H1 (cell line): ENCODE data around the gene NEURL1. TPM values are rescaled to one million over a fixed set of nuclear protein-coding genes. Genes with fewer than 3 reads are reported as not detected.

Experiments
- CTCF ChIA-PET: fragments of 300-600 bp; sonication (Branson Sonifier 250); formaldehyde crosslinking; loops from one replicate; lab custom pipeline; 2021; ENCODE audit not compliant: partially characterized antibody; lab: Charles Lee
- POLR2A ChIA-PET: fragments of 300-600 bp; sonication (Branson Sonifier 250); formaldehyde crosslinking; loops from one replicate; lab custom pipeline; 2021; ENCODE audit warnings: inconsistent platforms; ENCODE audit not compliant: partially characterized antibody; lab: Charles Lee
- DNase-seq, 2 experiments: peaks; one replicate each; pipeline versions ENCODE4 v3.0.0 to v3.0.0-alpha.2; 2010 to 2022; ENCODE audit warnings: low spot score in 2 of 2, low read depth in 1 of 2, mixed read lengths in 1 of 2
- FAIRE-seq: peaks from 2 replicates; lab custom pipeline; 2011; peaks lifted over from hg19 to GRCh38; lab: Jason Lieb, UNC
- H2AFZ ChIP-seq: 2 replicates; pipeline ENCODE4 v1.8.1; 2012; ENCODE audit warnings: low read length, inconsistent platforms
- H2AK5ac ChIP-seq: 2 replicates; pipeline ENCODE4 v1.6.1; 2013; ENCODE audit warnings: low read depth, low read length
- H2BK120ac ChIP-seq: replicated peaks from 2 replicates; pipeline ENCODE3; 2013; ENCODE audit warnings: low read depth, low read length, inconsistent platforms
- H2BK12ac ChIP-seq: 2 replicates; pipeline ENCODE4 v1.6.1; 2013; ENCODE audit warnings: low read depth, low read length
- H2BK15ac ChIP-seq: 2 replicates; pipeline ENCODE4 v1.6.1; 2013; ENCODE audit warnings: low read length
- H2BK20ac ChIP-seq: 2 replicates; pipeline ENCODE4 v1.6.1; 2013; ENCODE audit warnings: low read length
- H2BK5ac ChIP-seq: 2 replicates; pipeline ENCODE4 v1.6.1; 2013; ENCODE audit warnings: low read depth, low read length
- H3K14ac ChIP-seq: 2 replicates; pipeline ENCODE4 v1.6.1; 2013; ENCODE audit warnings: inconsistent platforms; ENCODE audit not compliant: insufficient read length
- H3K18ac ChIP-seq: 2 replicates; pipeline ENCODE4 v1.6.1; 2013; ENCODE audit warnings: low read length; ENCODE audit errors: extremely low read depth
- H3K23ac ChIP-seq: 2 replicates; pipeline ENCODE4 v1.6.1; 2013; ENCODE audit warnings: inconsistent platforms; ENCODE audit not compliant: insufficient read length
- H3K23me2 ChIP-seq: 2 replicates; pipeline ENCODE4 v1.6.1; 2013; ENCODE audit warnings: low read depth, low read length
- H3K27ac ChIP-seq: 2 replicates; pipeline ENCODE4 v1.6.1; 2011; ENCODE audit warnings: low read depth, low read length, inconsistent platforms
- H3K27me3 ChIP-seq, 4 experiments: replicated peaks in 1 of 4; 1 replicate in 1 of 4; 2 replicates in 3 of 4; pipeline versions ENCODE4 v1.6.1 to v1.8.1; 2011 to 2013; ENCODE audit warnings: low read length in 3 of 4, mild to moderate bottlenecking in 3 of 4, inconsistent platforms in 2 of 4, mixed read lengths in 2 of 4, moderate library complexity in 1 of 4; ENCODE audit not compliant: control insufficient read depth in 3 of 4, insufficient read depth in 3 of 4; ENCODE audit errors: extremely low read depth in 1 of 4
- H3K36me3 ChIP-seq, 4 experiments: 2 replicates each; pipeline versions ENCODE4 v1.6.1 to v1.8.1; 2011 to 2013; ENCODE audit warnings: mild to moderate bottlenecking in 4 of 4, low read length in 3 of 4, moderate library complexity in 2 of 4, control low read depth in 1 of 4, inconsistent platforms in 1 of 4; ENCODE audit not compliant: insufficient read depth in 4 of 4, control insufficient read depth in 2 of 4
- H3K4ac ChIP-seq: replicated peaks from 2 replicates; pipeline ENCODE3; 2013; ENCODE audit warnings: low read length, low read depth, mixed read lengths, inconsistent platforms; ENCODE audit not compliant: insufficient read length
- H3K4me1 ChIP-seq, 4 experiments: replicated peaks in 1 of 4; 1 replicate in 1 of 4; 2 replicates in 3 of 4; pipeline versions ENCODE4 v1.6.1 to v1.8.1; 2011 to 2013; ENCODE audit warnings: low read length in 3 of 4, inconsistent platforms in 2 of 4, mixed read lengths in 1 of 4; ENCODE audit not compliant: insufficient read depth in 4 of 4, control insufficient read depth in 3 of 4
- H3K4me2 ChIP-seq, 2 experiments: 2 replicates each; pipeline versions ENCODE4 v1.6.1 to v1.8.1; 2011 to 2013; ENCODE audit warnings: low read depth in 2 of 2, low read length in 2 of 2, control low read depth in 1 of 2, inconsistent platforms in 1 of 2, mild to moderate bottlenecking in 1 of 2; ENCODE audit not compliant: insufficient read depth in 1 of 2
- H3K4me3 ChIP-seq, 4 experiments: fragments of 200-600, 300-600 bp in 1 of 4; sonication (generic), shearing (Covaris generic), sonication (Bioruptor Twin) in 1 of 4; 2 replicates each; pipeline versions ENCODE4 v1.5.1 to v1.8.1; 2011 to 2016; ENCODE audit warnings: low read length in 4 of 4, low read depth in 3 of 4, control low read depth in 2 of 4, inconsistent platforms in 2 of 4, mild to moderate bottlenecking in 2 of 4, mixed read lengths in 1 of 4, moderate library complexity in 1 of 4; ENCODE audit not compliant: insufficient read depth in 2 of 4; ENCODE audit errors: extremely low read depth in 1 of 4
- H3K56ac ChIP-seq: replicated peaks from 2 replicates; pipeline ENCODE3; 2013; ENCODE audit warnings: low read depth, mild to moderate bottlenecking, mixed read lengths, low read length, inconsistent platforms; ENCODE audit not compliant: insufficient read length
- H3K79me1 ChIP-seq: 2 replicates; pipeline ENCODE4 v1.6.1; 2013; ENCODE audit warnings: low read depth, low read length, control low read depth
- H3K79me2 ChIP-seq, 2 experiments: 2 replicates each; pipeline versions ENCODE4 v1.6.1 to v1.8.1; 2012 to 2013; ENCODE audit warnings: low read length in 2 of 2, mild to moderate bottlenecking in 2 of 2, inconsistent platforms in 1 of 2; ENCODE audit not compliant: insufficient read depth in 2 of 2, control insufficient read depth in 1 of 2
- H3K9ac ChIP-seq, 4 experiments: replicated peaks in 1 of 4; 1 replicate in 1 of 4; 2 replicates in 3 of 4; pipeline versions ENCODE4 v1.6.1 to v1.8.1; 2011 to 2013; ENCODE audit warnings: low read depth in 3 of 4, low read length in 3 of 4, control low read depth in 2 of 4, mild to moderate bottlenecking in 2 of 4, moderate library complexity in 2 of 4, inconsistent platforms in 1 of 4; ENCODE audit errors: extremely low read depth in 1 of 4
- H3K9me3 ChIP-seq, 2 experiments: 2 replicates each; pipeline versions ENCODE4 v1.6.1 to v1.8.1; 2012 to 2013; ENCODE audit warnings: mild to moderate bottlenecking in 2 of 2, moderate library complexity in 2 of 2, control low read depth in 1 of 2, inconsistent platforms in 1 of 2, low read depth in 1 of 2, low read length in 1 of 2, mixed read lengths in 1 of 2; ENCODE audit not compliant: insufficient read depth in 2 of 2
- H4K20me1 ChIP-seq, 2 experiments: replicated peaks in 1 of 2; 2 replicates each; pipeline versions ENCODE3 to v1.8.1; 2011 to 2013; ENCODE audit warnings: inconsistent platforms in 2 of 2, low read length in 2 of 2, mild to moderate bottlenecking in 1 of 2; ENCODE audit not compliant: insufficient read depth in 2 of 2, control insufficient read depth in 1 of 2
- H4K5ac ChIP-seq: 2 replicates; pipeline ENCODE4 v1.6.1; 2013; ENCODE audit warnings: low read length, low read depth, mixed read lengths, inconsistent platforms; ENCODE audit not compliant: insufficient read length
- H4K8ac ChIP-seq: 2 replicates; pipeline ENCODE4 v1.8.0; 2013; ENCODE audit warnings: mild to moderate bottlenecking, moderate library complexity, low read length, inconsistent platforms; ENCODE audit not compliant: insufficient read depth; ENCODE audit errors: extremely low read depth
- H4K91ac ChIP-seq: replicated peaks from 2 replicates; pipeline ENCODE3; 2013; ENCODE audit warnings: low read length, mixed read lengths, inconsistent platforms; ENCODE audit not compliant: insufficient read length
- EP300 ChIP-seq, 2 experiments: IDR thresholded peaks; 1 replicate in 1 of 2; 2 replicates in 1 of 2; pipeline ENCODE4 v1.6.1; 2011 to 2012; ENCODE audit warnings: low read depth in 2 of 2, low read length in 2 of 2, mild to moderate bottlenecking in 2 of 2, borderline replicate concordance in 1 of 2, inconsistent platforms in 1 of 2, moderate library complexity in 1 of 2
- WGBS, 2 experiments: shearing (Covaris generic) in 1 of 2; methylation state at CpG; one replicate each; pipeline versions ENCODE4 v1.1.6 to v1.1.7; 2013 to 2015; ENCODE audit warnings: low lambda C conversion rate in 2 of 2, mixed read lengths in 2 of 2, inconsistent platforms in 1 of 2, low coverage in 1 of 2, missing lambda C conversion rate in 1 of 2; ENCODE audit not compliant: insufficient replicate concordance in 2 of 2, insufficient coverage in 1 of 2, insufficient read length in 1 of 2; ENCODE audit errors: extremely low coverage in 1 of 2, missing lambda C conversion rate in 1 of 2; 5-methylcytosine and 5-hydroxymethylcytosine counted together
- polyA plus RNA-seq, 7 experiments: library from polyadenylated mRNA; depleted of rRNA in 3 of 7; stranded (reverse) in 5 of 7; unstranded in 2 of 7; fragments of >200 nt in 5 of 7; fragments of 200-250 nt in 2 of 7; gene quantifications; 1 replicate in 5 of 7; 2 replicates in 1 of 7; 4 replicates in 1 of 7; pipeline versions ENCODE4 v1.2.1 to v1.2.3, GENCODE V29; 2011 to 2013; ENCODE audit warnings: missing spikeins in 2 of 7, mixed read lengths in 2 of 7
- total RNA-seq: library from RNA; stranded (reverse); fragmentation: NEBNext Ultra II Directional; extraction: Animal tissue kit (Norgen Biotek cat#: 25700); gene quantifications from 2 replicates; pipeline ENCODE4 v1.2.1, GENCODE V29; 2021

The NEURL1 gene
- total and polyA plus RNA-seq, 2 of the 8 experiments (the other 6 are each of a cell fraction or from before 2014, with no cell fraction given): 0.54 to 0.58 TPM

- H2BK12ac ChIP-seq: no peak overlapping the region
- no peak overlapping the region for H4K91ac ChIP-seq
- no peak overlapping the region for H2BK20ac ChIP-seq
- H2BK15ac ChIP-seq: no peak overlapping the region
- no peak overlapping the region for H2AK5ac ChIP-seq
- no peak overlapping the region for H4K5ac ChIP-seq
- no peak overlapping the region for H3K27ac ChIP-seq
- H4K8ac ChIP-seq: no peak overlapping the region
- ChIA-PET CTCF (interaction anchor here (1.0 to 12.0 kb wide), 4 partner anchors 8 to 112 kb away, joined by 3 to 134 read pairs (median 62); no protein-coding TSS in a partner anchor), POLR2A (no interaction called here)
- no peaks in the 10 kb centered on the region for H3K79me2 ChIP-seq
- H3K56ac ChIP-seq: no peak overlapping the region
- no peak overlapping the region for H3K9ac ChIP-seq
- TF ChIP-seq EP300 (IDR thresholded peaks at IDR 0.05; ENCODE audit: borderline replicate concordance in 1 of 2, low read depth in 2 of 2, low read length in 2 of 2): no peak
- H3K4me3 ChIP-seq: no peak overlapping the region
- H3K23me2 ChIP-seq: no peaks in the 10 kb centered on the region
- H3K79me1 ChIP-seq: no peaks in the 10 kb centered on the region
- H3K4ac ChIP-seq: no peak overlapping the region
- no peak for FAIRE-seq
- H3K14ac ChIP-seq: no peak overlapping the region
- H4K20me1 ChIP-seq: no peaks in the 10 kb centered on the region
- DNase-seq: no peak
- H3K4me1 ChIP-seq: no peaks in the 10 kb centered on the region
- no peak overlapping the region for H2AFZ ChIP-seq
- no peak overlapping the region for H3K4me2 ChIP-seq
- H2BK5ac ChIP-seq: no peak overlapping the region
- H2BK120ac ChIP-seq: no peak overlapping the region
- H3K27me3 ChIP-seq: no peaks in the 10 kb centered on the region
- no peak overlapping the region for H3K23ac ChIP-seq
- H3K9me3 ChIP-seq: no peaks in the 10 kb centered on the region
- no peaks in the 10 kb centered on the region for H3K36me3 ChIP-seq
- WGBS, 2 experiments: 88% methylated on average over 14 of the region's 16 CpGs; no CpG with 5 or more reads in 1 of the 2 experiments
- H3K18ac ChIP-seq: no peak overlapping the region
Measured at GRCh38 chr10:103574097-103575061, 80.9 kb downstream of the NEURL1 start.
